Thyroid gland (tissue), 4 donors: Measurements from ENCODE around the gene NFIA. TPM values are rescaled to one million over a fixed set of nuclear protein-coding genes. Genes with fewer than 3 reads are reported as not detected.

ENCODE experiments used
- DNase-seq, 2 donors: peaks; one replicate each; pipeline ENCODE4 v3.0.0-alpha.2; 2019
- H3K27ac ChIP-seq, 3 donors: fragments of 200-600 bp; sonication (generic); 1 replicate in 2 of 3; 2 replicates in 1 of 3; pipeline ENCODE4 v1.5.1; 2016 to 2019; ENCODE audit warnings: mild to moderate bottlenecking in 1 of 3, moderate library complexity in 1 of 3
- H3K27me3 ChIP-seq: fragments of 200-600 bp; sonication (generic); one replicate; pipeline ENCODE4 v1.5.1; 2019
- H3K36me3 ChIP-seq, 2 donors: fragments of 200-600 bp; sonication (generic); one replicate each; pipeline ENCODE4 v1.5.1; 2016 to 2019
- H3K4me1 ChIP-seq, 2 donors: fragments of 200-600 bp; sonication (generic); one replicate each; pipeline ENCODE4 v1.5.1; 2017 to 2019
- H3K4me3 ChIP-seq, 3 donors: fragments of 200-600 bp; sonication (generic); replicated peaks in 1 of 3; 1 replicate in 2 of 3; 2 replicates in 1 of 3; pipeline ENCODE4 v1.5.1; 2016; ENCODE audit warnings: mild to moderate bottlenecking in 1 of 3
- H3K9me3 ChIP-seq: fragments of 200-600 bp; sonication (generic); one replicate; pipeline ENCODE4 v1.5.1; 2017
- POLR2A ChIP-seq, 2 donors: fragments of 450-650 bp; IDR thresholded peaks; one replicate each; pipeline ENCODE4 v1.6.1; 2017; ENCODE audit warnings: antibody characterized with exemption in 2 of 2, mild to moderate bottlenecking in 2 of 2, moderate library complexity in 1 of 2
- WGBS, 2 donors: methylation state at CpG; one replicate each; pipeline ENCODE4 v1.1.5; 2017; 5-methylcytosine and 5-hydroxymethylcytosine counted together
- intact Hi-C: fragments of 100-400 bp; cut with DNase I; formaldehyde crosslinking; loops from one replicate; pipeline ENCODE4 v1.15.1; 2023
- total RNA-seq, 4 donors: library from RNA; depleted of rRNA; stranded (reverse); fragments of >200 nt; gene quantifications; one replicate each; pipeline ENCODE4 v1.2.3, GENCODE V29; 2016
- TF ChIP-seq, protein P1 (sequence below), 6 experiments: fragments of 200-600 bp in 3 of 6; fragments of 450-650 bp in 3 of 6; sonication (generic) in 3 of 6; IDR thresholded peaks; one replicate each; pipeline ENCODE4 v1.5.1; 2016 to 2019; ENCODE audit warnings: antibody characterized with exemption in 6 of 6, mild to moderate bottlenecking in 2 of 6, inconsistent platforms in 1 of 6, moderate library complexity in 1 of 6

The NFIA gene
- total RNA-seq, 4 donors from 2014 or later, result 105 to 149 (median 118) TPM

DNA sequence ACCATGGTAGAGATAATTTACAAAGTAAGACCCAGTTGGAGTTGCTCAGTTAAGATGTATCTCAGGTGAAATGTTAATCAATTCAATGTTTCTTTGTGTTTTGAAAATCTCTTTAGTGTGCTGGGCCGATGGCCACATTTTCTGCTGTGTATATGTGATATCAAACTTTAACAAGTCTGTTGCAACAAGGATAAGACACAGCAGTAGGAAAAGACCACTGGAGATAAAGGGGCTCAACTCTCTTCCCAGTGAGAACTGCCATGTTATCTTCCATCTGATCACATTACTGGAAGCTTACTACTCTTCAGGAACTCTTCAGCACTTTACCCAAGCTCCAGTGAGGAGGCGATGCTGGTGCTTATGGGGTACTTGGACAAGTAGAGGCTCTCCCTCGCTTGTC is 227.7 kb downstream of the NFIA start:
- Histone ChIP-seq H3K4me3 (no peak overlapping the region), H3K36me3 (no peaks in the 10 kb centered on the region), H3K27ac (no peak overlapping the region), H3K27me3 (no peaks in the 10 kb centered on the region), H3K4me1 (peaks cover 15 to 16% of the 10 kb centered on the region in 2 donors), H3K9me3 (no peaks in the 10 kb centered on the region)
- whole genome bisulfite sequencing, 2 donors, result 92 to 98% methylated on average over 3 of the region's 3 CpGs
- no peak for TF ChIP-seq POLR2A (IDR thresholded peaks at IDR 0.05)
- TF ChIP-seq, protein P1, sequence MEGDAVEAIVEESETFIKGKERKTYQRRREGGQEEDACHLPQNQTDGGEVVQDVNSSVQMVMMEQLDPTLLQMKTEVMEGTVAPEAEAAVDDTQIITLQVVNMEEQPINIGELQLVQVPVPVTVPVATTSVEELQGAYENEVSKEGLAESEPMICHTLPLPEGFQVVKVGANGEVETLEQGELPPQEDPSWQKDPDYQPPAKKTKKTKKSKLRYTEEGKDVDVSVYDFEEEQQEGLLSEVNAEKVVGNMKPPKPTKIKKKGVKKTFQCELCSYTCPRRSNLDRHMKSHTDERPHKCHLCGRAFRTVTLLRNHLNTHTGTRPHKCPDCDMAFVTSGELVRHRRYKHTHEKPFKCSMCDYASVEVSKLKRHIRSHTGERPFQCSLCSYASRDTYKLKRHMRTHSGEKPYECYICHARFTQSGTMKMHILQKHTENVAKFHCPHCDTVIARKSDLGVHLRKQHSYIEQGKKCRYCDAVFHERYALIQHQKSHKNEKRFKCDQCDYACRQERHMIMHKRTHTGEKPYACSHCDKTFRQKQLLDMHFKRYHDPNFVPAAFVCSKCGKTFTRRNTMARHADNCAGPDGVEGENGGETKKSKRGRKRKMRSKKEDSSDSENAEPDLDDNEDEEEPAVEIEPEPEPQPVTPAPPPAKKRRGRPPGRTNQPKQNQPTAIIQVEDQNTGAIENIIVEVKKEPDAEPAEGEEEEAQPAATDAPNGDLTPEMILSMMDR (IDR thresholded peaks at IDR 0.05), result no peak
- DNase-seq, result no peak
- intact Hi-C loops, result no loop called here

DNA sequence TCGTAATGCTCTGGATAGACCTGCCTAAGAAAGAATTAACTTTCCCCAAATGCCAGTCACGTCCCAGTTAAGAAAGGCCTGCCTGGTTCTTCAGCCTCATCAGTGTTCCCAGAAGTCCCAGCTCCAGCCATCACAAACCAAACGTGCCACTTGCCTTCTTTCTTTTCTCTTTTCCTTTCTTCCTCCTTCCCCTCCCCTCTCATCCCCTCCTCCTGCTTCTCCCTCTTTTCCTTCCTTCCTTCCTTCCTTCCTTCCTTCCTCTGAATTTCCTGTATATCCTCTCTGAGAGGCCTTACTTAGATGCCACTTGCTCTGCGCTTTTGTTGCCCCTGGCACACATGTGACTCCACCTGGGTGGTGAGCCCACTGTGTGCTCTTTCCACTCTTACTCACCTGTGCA is 228.2 kb downstream of the NFIA start:
- Histone ChIP-seq H3K36me3 (no peaks in the 10 kb centered on the region), H3K4me3 (no peak overlapping the region), H3K4me1 (peaks cover 19 to 21% of the 10 kb centered on the region in 2 donors), H3K27me3 (no peaks in the 10 kb centered on the region), H3K9me3 (no peaks in the 10 kb centered on the region), H3K27ac (no peak overlapping the region)
- DNase-seq, result no peak
- WGBS, 2 donors, result 92 to 93% methylated on average over 4 of the region's 4 CpGs
- intact Hi-C loops, result no loop called here
- TF ChIP-seq POLR2A (IDR thresholded peaks at IDR 0.05), result no peak
- TF ChIP-seq, protein P1 (IDR thresholded peaks at IDR 0.05), result no peak

DNA sequence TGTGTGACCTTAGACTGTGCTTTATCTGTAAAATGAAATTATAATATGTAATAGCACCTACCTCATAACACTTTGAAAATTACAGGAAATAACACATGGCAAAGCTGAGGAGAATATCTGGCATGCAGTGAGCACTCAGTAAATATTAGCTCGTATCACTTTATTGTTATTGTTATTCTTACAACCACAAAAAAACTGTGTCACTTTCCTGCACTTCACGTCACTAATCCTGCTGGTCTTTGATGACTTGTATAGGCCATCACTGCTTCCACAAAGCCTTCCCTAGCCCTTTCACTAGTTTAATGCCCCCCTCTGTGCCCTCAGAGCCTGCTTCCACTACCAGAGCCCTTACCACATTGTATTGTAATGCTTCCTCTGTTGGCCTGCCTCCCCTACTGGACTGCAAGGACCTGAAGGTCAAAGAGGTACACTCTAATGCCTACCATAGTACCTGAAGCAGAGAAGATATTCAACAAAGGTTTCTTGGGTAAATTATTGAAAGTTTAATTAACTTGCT is 231.6 kb downstream of the NFIA start:
- TF ChIP-seq, protein P1 (IDR thresholded peaks at IDR 0.05), result no peak
- no peak for TF ChIP-seq POLR2A (IDR thresholded peaks at IDR 0.05)
- no peak for DNase-seq
- intact Hi-C loops, result no loop called here
- WGBS, 2 donors, result 85 to 86% methylated on average over 2 of the region's 2 CpGs
- H3K4me1 ChIP-seq, result peaks cover 23 to 34% of the 10 kb centered on the region in 2 donors
- H3K9me3 ChIP-seq, result no peaks in the 10 kb centered on the region
- H3K36me3 ChIP-seq, result no peaks in the 10 kb centered on the region
- no peak overlapping the region for H3K27ac ChIP-seq
- H3K4me3 ChIP-seq, result no peak overlapping the region
- H3K27me3 ChIP-seq, result no peaks in the 10 kb centered on the region

DNA sequence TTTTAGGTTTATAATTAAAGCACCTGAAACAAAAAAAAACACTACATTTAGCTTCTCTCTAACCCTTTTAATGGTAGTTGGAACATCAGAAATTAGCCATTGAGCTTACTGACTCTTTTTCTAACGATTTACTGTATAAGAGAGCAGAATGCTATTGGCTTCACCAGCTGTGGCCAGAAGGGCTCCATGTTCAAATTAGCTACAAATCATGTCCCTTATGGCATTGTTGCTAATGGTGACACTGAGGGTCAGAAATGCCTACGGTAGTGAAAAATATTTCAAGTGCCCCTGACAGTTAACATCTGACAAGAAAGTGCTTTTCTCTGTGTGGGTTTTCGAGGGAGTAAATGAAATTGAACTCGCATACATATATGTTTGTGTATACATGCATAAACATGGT is 232.7 kb downstream of the NFIA start:
- Histone ChIP-seq H3K36me3 (no peaks in the 10 kb centered on the region), H3K9me3 (no peaks in the 10 kb centered on the region), H3K27me3 (no peaks in the 10 kb centered on the region), H3K4me1 (peaks cover 31 to 44% of the 10 kb centered on the region in 2 donors), H3K4me3 (no peak overlapping the region), H3K27ac (no peak overlapping the region)
- intact Hi-C loops, result no loop called here
- 84 to 91% methylated on average over 4 of the region's 4 CpGs for WGBS, 2 donors
- TF ChIP-seq POLR2A (IDR thresholded peaks at IDR 0.05), result no peak
- TF ChIP-seq, protein P1 (IDR thresholded peaks at IDR 0.05), result no peak
- no peak for DNase-seq

DNA sequence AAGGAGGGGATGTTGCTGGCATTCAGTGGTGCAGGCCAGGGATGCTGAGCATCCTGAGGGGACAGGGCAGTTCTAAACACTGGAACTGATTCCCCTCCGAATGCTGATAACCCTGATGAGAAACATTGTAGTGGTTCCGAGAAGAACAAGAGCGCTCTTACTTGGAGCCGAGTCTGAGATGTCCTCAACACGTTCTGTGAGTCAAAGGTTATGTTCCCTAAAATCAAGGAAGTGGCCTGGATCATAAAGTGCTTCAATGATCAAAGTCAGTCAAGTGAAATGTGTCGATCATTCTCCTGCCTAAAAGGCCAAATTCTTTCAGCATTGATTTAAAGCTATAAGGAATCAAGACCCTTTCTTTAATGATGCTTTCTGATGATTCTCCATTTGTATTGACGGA is 234.1 kb downstream of the NFIA start:
- DNase-seq, result no peak
- no peak for TF ChIP-seq POLR2A (IDR thresholded peaks at IDR 0.05)
- TF ChIP-seq, protein P1 (IDR thresholded peaks at IDR 0.05), result no peak
- Histone ChIP-seq H3K4me1 (peaks cover 32 to 46% of the 10 kb centered on the region in 2 donors), H3K4me3 (no peak overlapping the region), H3K36me3 (no peaks in the 10 kb centered on the region), H3K27me3 (no peaks in the 10 kb centered on the region), H3K27ac (peak overlapping the region in 1 of 3 donors; percentile 48), H3K9me3 (no peaks in the 10 kb centered on the region)
- WGBS, 2 donors, result 79 to 85% methylated on average over 7 of the region's 7 CpGs
- intact Hi-C loops, result no loop called here
